Osteocyte (in vitro differentiated cells): ENCODE measurements around the gene UMOD. TPM values are rescaled to one million over a fixed set of nuclear protein-coding genes. Genes with fewer than 3 reads are reported as not detected.
"Not testable (repeated sequence)": the region's sequence is repeated elsewhere in the genome, so short reads cannot be mapped to it uniquely, and the experiment has no call there.

Source experiments
- DNase-seq: peaks from one replicate; pipeline ENCODE4 v3.0.0; 2021; ENCODE audit warnings: mixed read lengths; ENCODE audit not compliant: unreplicated experiment; ENCODE audit errors: extremely low spot score
- H3K27ac Mint-ChIP-seq: one replicate; pipeline ENCODE4 v1.8.0; 2021; ENCODE audit warnings: mild to moderate bottlenecking, mixed read lengths; ENCODE audit not compliant: unreplicated experiment
- H3K27me3 Mint-ChIP-seq: one replicate; pipeline ENCODE4 v1.8.0; 2021; ENCODE audit warnings: mixed read lengths; ENCODE audit not compliant: unreplicated experiment
- H3K36me3 Mint-ChIP-seq: one replicate; pipeline ENCODE4 v1.8.0; 2021; ENCODE audit warnings: mixed read lengths; ENCODE audit not compliant: unreplicated experiment
- H3K4me1 Mint-ChIP-seq: one replicate; pipeline ENCODE4 v1.8.0; 2021; ENCODE audit warnings: mixed read lengths; ENCODE audit not compliant: unreplicated experiment
- H3K4me3 Mint-ChIP-seq: one replicate; pipeline ENCODE4 v1.8.0; 2021; ENCODE audit warnings: mild to moderate bottlenecking, moderate library complexity, mixed read lengths; ENCODE audit not compliant: unreplicated experiment
- H3K9me3 Mint-ChIP-seq: one replicate; pipeline ENCODE4 v1.8.0; 2021; ENCODE audit warnings: mixed read lengths; ENCODE audit not compliant: unreplicated experiment
- total RNA-seq: library from RNA; stranded (reverse); gene quantifications from 2 replicates; pipeline ENCODE4 v1.2.1, GENCODE V29; 2021
- TF ChIP-seq, protein P1 (sequence below): fragments of 200-600 bp; sonication (generic); IDR thresholded peaks from 2 replicates; pipeline ENCODE4 v1.5.0; 2021; ENCODE audit warnings: antibody characterized with exemption, mild to moderate bottlenecking, moderate library complexity

Gene UMOD
- total RNA-seq, 1 donor from 2014 or later = not detected

DNA sequence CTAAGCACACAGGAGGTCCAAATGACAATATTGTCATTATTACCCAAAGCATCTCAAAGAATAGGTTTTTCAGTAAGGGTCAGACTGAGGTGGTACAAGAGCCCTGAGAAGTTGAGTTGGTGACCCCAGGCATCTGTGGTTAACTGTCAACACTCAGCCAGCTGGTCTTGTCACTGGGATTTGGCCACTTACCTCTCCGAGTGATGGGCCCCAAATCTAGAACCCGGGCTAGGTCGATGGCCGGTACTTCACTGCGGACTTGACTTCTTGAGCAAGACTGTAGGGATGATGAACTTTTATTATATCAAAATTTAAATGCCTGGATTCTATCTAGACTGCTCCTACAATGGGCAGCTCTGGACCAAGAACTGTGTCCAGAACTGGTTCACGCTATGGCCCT is 36.8 kb downstream of the UMOD start:
- Mint-ChIP-seq H3K36me3 (no peaks in the 10 kb centered on the region), H3K27me3 (no peaks in the 10 kb centered on the region)

DNA sequence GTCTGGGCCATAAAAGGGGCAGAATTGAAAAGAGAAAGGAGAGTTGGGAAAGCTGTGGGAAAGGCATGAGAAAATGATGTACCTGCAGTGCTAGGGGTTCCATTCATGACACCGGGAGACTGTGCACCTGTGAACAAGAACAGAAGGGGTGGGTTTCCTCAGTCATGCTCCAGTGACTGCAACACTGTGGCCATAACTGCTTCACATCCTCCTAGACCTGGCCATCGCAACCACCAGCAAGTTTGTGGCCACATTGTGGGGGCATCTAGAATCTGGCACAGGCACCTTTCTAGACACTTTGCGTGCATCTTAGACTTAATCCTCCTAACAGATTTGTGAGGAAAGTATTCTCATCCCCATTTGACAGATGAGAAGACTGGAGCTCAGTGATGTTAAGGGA is 37.9 kb downstream of the UMOD start:
- no peaks in the 10 kb centered on the region for H3K9me3 Mint-ChIP-seq
- H3K4me1 Mint-ChIP-seq = no peaks in the 10 kb centered on the region
- no peak for DNase-seq
- H3K27ac Mint-ChIP-seq = no peak overlapping the region
- no peak overlapping the region for H3K4me3 Mint-ChIP-seq
- TF ChIP-seq, protein P1, sequence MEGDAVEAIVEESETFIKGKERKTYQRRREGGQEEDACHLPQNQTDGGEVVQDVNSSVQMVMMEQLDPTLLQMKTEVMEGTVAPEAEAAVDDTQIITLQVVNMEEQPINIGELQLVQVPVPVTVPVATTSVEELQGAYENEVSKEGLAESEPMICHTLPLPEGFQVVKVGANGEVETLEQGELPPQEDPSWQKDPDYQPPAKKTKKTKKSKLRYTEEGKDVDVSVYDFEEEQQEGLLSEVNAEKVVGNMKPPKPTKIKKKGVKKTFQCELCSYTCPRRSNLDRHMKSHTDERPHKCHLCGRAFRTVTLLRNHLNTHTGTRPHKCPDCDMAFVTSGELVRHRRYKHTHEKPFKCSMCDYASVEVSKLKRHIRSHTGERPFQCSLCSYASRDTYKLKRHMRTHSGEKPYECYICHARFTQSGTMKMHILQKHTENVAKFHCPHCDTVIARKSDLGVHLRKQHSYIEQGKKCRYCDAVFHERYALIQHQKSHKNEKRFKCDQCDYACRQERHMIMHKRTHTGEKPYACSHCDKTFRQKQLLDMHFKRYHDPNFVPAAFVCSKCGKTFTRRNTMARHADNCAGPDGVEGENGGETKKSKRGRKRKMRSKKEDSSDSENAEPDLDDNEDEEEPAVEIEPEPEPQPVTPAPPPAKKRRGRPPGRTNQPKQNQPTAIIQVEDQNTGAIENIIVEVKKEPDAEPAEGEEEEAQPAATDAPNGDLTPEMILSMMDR = no peak
- H3K36me3 Mint-ChIP-seq = no peaks in the 10 kb centered on the region
- H3K27me3 Mint-ChIP-seq = no peaks in the 10 kb centered on the region

More for the DNA sequence above, 36.8 kb downstream of the UMOD start:
- no peak for DNase-seq
- TF ChIP-seq, protein P1 = no peak
- Mint-ChIP-seq H3K27ac (no peak overlapping the region), H3K9me3 (no peaks in the 10 kb centered on the region), H3K4me1 (no peaks in the 10 kb centered on the region), H3K4me3 (no peak overlapping the region)

DNA sequence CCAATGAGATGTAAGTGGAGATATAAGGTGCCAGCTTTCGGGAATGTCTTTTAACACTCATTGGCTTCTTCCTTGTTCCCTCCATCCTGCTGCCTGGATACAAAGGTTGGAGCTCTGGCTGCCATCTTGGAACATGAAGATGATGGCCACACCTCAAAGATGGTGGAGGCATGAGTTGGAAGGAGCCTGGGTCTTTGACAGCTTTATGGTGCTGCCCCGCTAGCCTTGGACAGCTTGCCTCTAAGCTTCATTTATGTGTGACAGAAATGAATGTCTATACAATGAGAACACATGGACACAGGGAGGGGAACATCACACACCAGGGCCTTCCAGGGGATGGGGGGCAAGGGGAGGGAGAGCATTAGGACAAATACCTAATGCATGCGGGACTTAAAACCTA is 38.8 kb downstream of the UMOD start:
- Mint-ChIP-seq H3K27ac (no peak overlapping the region), H3K36me3 (no peaks in the 10 kb centered on the region), H3K4me1 (no peaks in the 10 kb centered on the region), H3K4me3 (no peak overlapping the region), H3K9me3 (no peaks in the 10 kb centered on the region), H3K27me3 (no peaks in the 10 kb centered on the region)
- no peak for DNase-seq
- TF ChIP-seq, protein P1 = no peak

DNA sequence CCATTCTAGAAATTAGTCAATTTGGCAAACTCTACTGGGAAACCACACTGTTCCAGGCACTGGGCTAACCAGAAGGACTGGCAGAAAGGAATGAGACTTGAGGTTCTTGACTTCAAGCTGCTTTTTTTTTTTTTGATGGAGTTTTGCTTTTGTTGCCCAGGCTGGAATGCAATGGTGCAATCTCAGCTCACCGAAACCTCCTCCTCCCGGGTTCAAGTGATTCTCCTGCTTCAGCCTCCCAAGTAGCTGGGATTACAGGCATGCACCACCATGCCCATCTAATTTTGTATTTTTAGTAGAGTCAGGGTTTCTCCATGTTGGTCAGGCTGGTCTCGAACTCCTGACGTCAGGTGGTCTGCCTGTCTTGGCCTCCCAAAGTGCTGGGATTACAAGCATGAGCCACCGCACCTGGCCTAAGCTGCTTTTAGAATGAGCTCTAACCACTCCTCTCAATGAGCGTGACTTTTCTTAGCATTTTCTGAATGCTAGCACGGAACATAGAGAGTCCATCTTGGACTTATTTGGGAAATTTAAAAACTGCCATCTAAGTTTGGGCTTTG is 39.9 kb downstream of the UMOD start:
- not testable (repeated sequence) for H3K4me3 Mint-ChIP-seq, H3K4me1 Mint-ChIP-seq, H3K27me3 Mint-ChIP-seq, H3K27ac Mint-ChIP-seq, H3K9me3 Mint-ChIP-seq, DNase-seq, H3K36me3 Mint-ChIP-seq

DNA sequence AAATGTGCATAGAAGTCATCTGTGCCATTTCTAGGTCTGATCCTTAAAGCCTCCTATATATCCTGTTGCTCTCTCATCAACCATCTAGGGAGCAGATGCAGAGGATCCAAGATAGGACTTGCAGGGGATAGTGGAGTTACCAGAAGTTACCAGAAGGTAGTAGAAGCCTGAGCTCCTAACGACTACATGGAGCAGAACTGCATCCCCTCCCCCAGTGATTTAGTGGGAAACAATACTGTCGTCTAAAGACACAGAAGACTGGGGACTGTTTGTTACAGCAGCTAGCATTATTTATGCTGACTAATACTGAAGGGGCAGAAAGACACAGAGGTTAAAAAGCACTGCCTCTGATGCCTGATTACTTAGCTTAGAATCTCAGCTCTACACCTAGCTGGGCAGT is 41.0 kb downstream of the UMOD start:
- DNase-seq = no peak
- Mint-ChIP-seq H3K4me1 (no peaks in the 10 kb centered on the region), H3K36me3 (no peaks in the 10 kb centered on the region), H3K4me3 (no peak overlapping the region), H3K27me3 (no peaks in the 10 kb centered on the region), H3K27ac (no peak overlapping the region), H3K9me3 (no peaks in the 10 kb centered on the region)
- TF ChIP-seq, protein P1 = no peak
